Panc1 (cell line): ENCODE data around the gene CFAP20. TPM values are rescaled to one million over a fixed set of nuclear protein-coding genes. Genes with fewer than 3 reads are reported as not detected.

Source experiments
- ATAC-seq: fragments of 200-7000 bp; cut with Tn5 transposase; 2 replicates; pipeline ENCODE4 v1.9.1; 2020; ENCODE audit warnings: mild to moderate bottlenecking, moderate library complexity
- BruUV-seq: library from RNA; stranded (reverse); fragments of 400-500 nt; replicated peaks from 2 replicates; lab custom pipeline; 2021; lab: Mats Ljungman, UMichigan
- CTCF ChIA-PET: fragments of 300-600 bp; sonication (Branson Sonifier 250); formaldehyde crosslinking; loops from one replicate; lab custom pipeline; 2022; ENCODE audit warnings: antibody characterized with exemption; lab: Charles Lee
- POLR2A ChIA-PET: fragments of 300-600 bp; sonication (Branson Sonifier 250); formaldehyde crosslinking; loops from one replicate; lab custom pipeline; 2022; ENCODE audit warnings: antibody characterized with exemption; lab: Charles Lee
- DNase-seq: peaks from one replicate; pipeline ENCODE4 v3.0.0-alpha.2; 2010; ENCODE audit warnings: low read depth, low spot score
- H3K27ac ChIP-seq: 2 replicates; pipeline ENCODE4 v1.5.1; 2011; ENCODE audit warnings: mild to moderate bottlenecking, low read length, inconsistent platforms
- H3K27me3 ChIP-seq: fragments of 200-500 bp; sonication (Bioruptor generic); 2 replicates; pipeline ENCODE4 v1.6.0; 2014; ENCODE audit warnings: low read length, inconsistent platforms; ENCODE audit not compliant: control insufficient read depth, insufficient read depth
- H3K36me3 ChIP-seq: fragments of 200-500 bp; sonication (Bioruptor generic); 2 replicates; pipeline ENCODE4 v1.5.1; 2014; ENCODE audit warnings: inconsistent platforms, mild to moderate bottlenecking, low read length, moderate library complexity; ENCODE audit not compliant: control insufficient read depth, insufficient read depth
- H3K4me1 ChIP-seq: 2 replicates; pipeline ENCODE4 v1.5.1; 2011; ENCODE audit warnings: inconsistent platforms, mild to moderate bottlenecking, low read length, moderate library complexity; ENCODE audit not compliant: control insufficient read depth, insufficient read depth
- H3K4me3 ChIP-seq, 2 experiments: 2 replicates each; pipeline ENCODE4 v1.5.1; 2011 to 2012; ENCODE audit warnings: low read depth in 2 of 2, low read length in 2 of 2, mild to moderate bottlenecking in 2 of 2, inconsistent platforms in 1 of 2, moderate library complexity in 1 of 2
- H3K9me3 ChIP-seq: fragments of 200-500 bp; sonication (Bioruptor generic); 2 replicates; pipeline ENCODE4 v1.5.1; 2014; ENCODE audit warnings: low read depth, mild to moderate bottlenecking, inconsistent platforms, low read length, moderate library complexity; ENCODE audit not compliant: control insufficient read depth, insufficient read depth
- CTCF ChIP-seq: fragments of 450-650 bp; IDR thresholded peaks from 2 replicates; pipeline ENCODE4 v1.5.1; 2017; ENCODE audit warnings: mild to moderate bottlenecking
- POLR2AphosphoS5 ChIP-seq: IDR thresholded peaks from 2 replicates; pipeline ENCODE4 v1.6.1; 2012; ENCODE audit warnings: mild to moderate bottlenecking, low read depth, low read length, moderate library complexity
- REST ChIP-seq, 2 experiments: IDR thresholded peaks; 2 replicates each; pipeline ENCODE4 v1.6.1; 2011 to 2012; ENCODE audit warnings: low read depth in 2 of 2, control low read depth in 1 of 2, low read length in 1 of 2, mild to moderate bottlenecking in 1 of 2, moderate library complexity in 1 of 2; ENCODE audit not compliant: insufficient read depth in 1 of 2
- SIN3A ChIP-seq: IDR thresholded peaks from 2 replicates; pipeline ENCODE4 v1.6.1; 2012; ENCODE audit warnings: low read depth, mild to moderate bottlenecking, low read length, moderate library complexity, borderline replicate concordance; ENCODE audit not compliant: insufficient read depth
- TCF7L2 ChIP-seq: IDR thresholded peaks from 2 replicates; pipeline ENCODE4 v1.6.1; 2011; ENCODE audit warnings: mild to moderate bottlenecking, low read depth, low read length, inconsistent platforms
- in situ Hi-C: cut with HindIII; loops from 2 replicates; pipeline ENCODE4 v1.10.0; 2016; ENCODE audit warnings: low sequenced_read_pairs, low pct_unique_long_range_greater_than_20kb
- intact Hi-C: fragments of 100-400 bp; cut with micrococcal nuclease; formaldehyde crosslinking; loops from one replicate; pipeline ENCODE4 v1.10.0; 2022; ENCODE audit not compliant: unreplicated experiment
- total RNA-seq: library from RNA; stranded (reverse); gene quantifications from one replicate; pipeline ENCODE4 v1.2.1, GENCODE V29; 2021; ENCODE audit not compliant: unreplicated experiment

Gene CFAP20
- total RNA-seq, 1 experiment from 2014 or later: 25.9 TPM

GRCh38 chr16:58157951-58158540, 28.9 kb upstream of the CFAP20 start:
- TF ChIP-seq POLR2AphosphoS5: no peak
- no TSS peak for BruUV-seq
- H3K27me3 ChIP-seq: no peaks in the 10 kb centered on the region
- POLR2A ChIA-PET: no interaction called here
- no peaks in the 10 kb centered on the region for H3K9me3 ChIP-seq
- CTCF ChIA-PET: no interaction called here
- peaks cover 11% of the 10 kb centered on the region; the same call in 1 of the 2 replicates for H3K36me3 ChIP-seq
- intact Hi-C loops: no loop called here
- no peaks in the 10 kb centered on the region for H3K4me1 ChIP-seq
- no peak overlapping the region for H3K4me3 ChIP-seq
- no peak for DNase-seq
- no peak for ATAC-seq
- no peak overlapping the region for H3K27ac ChIP-seq
- in situ Hi-C loops: no loop called here

GRCh38 chr16:58157239-58157638, 28.1 kb upstream of the CFAP20 start:
- ATAC-seq: no peak
- Histone ChIP-seq H3K27ac (no peak overlapping the region), H3K4me3 (no peak overlapping the region), H3K9me3 (no peaks in the 10 kb centered on the region), H3K4me1 (no peaks in the 10 kb centered on the region), H3K27me3 (no peaks in the 10 kb centered on the region), H3K36me3 (peaks cover 6% of the 10 kb centered on the region; the same call in 1 of the 2 replicates)
- intact Hi-C loops: no loop called here
- in situ Hi-C loops: no loop called here
- TF ChIP-seq POLR2AphosphoS5 (no peak), TCF7L2 (no peak), SIN3A (no peak), REST (IDR thresholded peaks at IDR 0.05; ENCODE audit: insufficient read depth in 1 of 2, low read depth in 2 of 2, low read length in 1 of 2) (no peak), CTCF (no peak)
- no TSS peak for BruUV-seq
- CTCF ChIA-PET: no interaction called here
- no peak for DNase-seq
- POLR2A ChIA-PET: no interaction called here

GRCh38 chr16:58155839-58156238, 26.7 kb upstream of the CFAP20 start:
- POLR2A ChIA-PET: no interaction called here
- Histone ChIP-seq H3K27me3 (no peaks in the 10 kb centered on the region), H3K9me3 (no peaks in the 10 kb centered on the region), H3K36me3 (no peaks in the 10 kb centered on the region), H3K4me1 (no peaks in the 10 kb centered on the region), H3K27ac (no peak overlapping the region), H3K4me3 (no peak overlapping the region)
- intact Hi-C loops (no loop called here), in situ Hi-C loops (no loop called here)
- TF ChIP-seq POLR2AphosphoS5: no peak
- TF ChIP-seq TCF7L2: no peak
- no peak for TF ChIP-seq SIN3A
- no peak for TF ChIP-seq REST (IDR thresholded peaks at IDR 0.05; ENCODE audit: insufficient read depth in 1 of 2, low read depth in 2 of 2, low read length in 1 of 2)
- TF ChIP-seq CTCF: no peak
- ATAC-seq: no peak
- no peak for DNase-seq
- no TSS peak for BruUV-seq
- CTCF ChIA-PET: no interaction called here
